HEK293T (cell line): ENCODE data around the gene CHRNA7.

Experiments used
- CTCF ChIA-PET: fragments of 350-600 bp; formaldehyde crosslinking; extraction: SDS; loops from one replicate; lab custom pipeline; 2021; ENCODE audit warnings: antibody characterized with exemption, inconsistent platforms; lab: Yijun Ruan, JAX
- POLR2A ChIA-PET: fragments of 350-600 bp; formaldehyde crosslinking; extraction: SDS; loops from one replicate; lab custom pipeline; 2020; ENCODE audit warnings: antibody characterized with exemption, inconsistent platforms; lab: Yijun Ruan, JAX
- DNase-seq: peaks from one replicate; pipeline ENCODE4 v3.0.0; 2012; ENCODE audit warnings: mixed read lengths; ENCODE audit errors: extremely low spot score
- ARNT ChIP-seq: fragments of 450-650 bp; IDR thresholded peaks from 2 replicates; pipeline ENCODE4 v1.6.1; 2017; ENCODE audit warnings: mild to moderate bottlenecking
- BHLHE40 ChIP-seq: fragments of 450-650 bp; IDR thresholded peaks from 2 replicates; pipeline ENCODE4 v1.6.1; 2016; ENCODE audit warnings: mild to moderate bottlenecking, moderate library complexity, borderline replicate concordance
- CTBP1 ChIP-seq: fragments of 450-650 bp; IDR thresholded peaks from 2 replicates; pipeline ENCODE4 v1.6.1; 2016; ENCODE audit warnings: borderline replicate concordance
- ELF4 ChIP-seq: fragments of 450-650 bp; IDR thresholded peaks from 2 replicates; pipeline ENCODE4 v1.6.1; 2017; ENCODE audit warnings: antibody characterized with exemption
- FOXA1 ChIP-seq: fragments of 450-650 bp; IDR thresholded peaks from 2 replicates; pipeline ENCODE4 v1.6.1; 2016; ENCODE audit warnings: mild to moderate bottlenecking
- FOXK2 ChIP-seq: fragments of 450-650 bp; IDR thresholded peaks from 2 replicates; pipeline ENCODE4 v1.6.1; 2016; ENCODE audit warnings: mild to moderate bottlenecking
- FOXM1 ChIP-seq: fragments of 450-650 bp; IDR thresholded peaks from 2 replicates; pipeline ENCODE4 v1.6.1; 2017; ENCODE audit warnings: mild to moderate bottlenecking, borderline replicate concordance
- HDGF ChIP-seq: fragments of 450-650 bp; IDR thresholded peaks from 2 replicates; pipeline ENCODE4 v1.6.1; 2017; ENCODE audit warnings: antibody characterized with exemption, borderline replicate concordance
- L3MBTL2 ChIP-seq: fragments of 450-650 bp; conservative IDR thresholded peaks from 2 replicates; pipeline ENCODE4 v1.6.1; 2016; ENCODE audit warnings: mild to moderate bottlenecking
- LEF1 ChIP-seq: fragments of 450-650 bp; IDR thresholded peaks from 2 replicates; pipeline ENCODE4 v1.6.1; 2017; ENCODE audit warnings: mild to moderate bottlenecking, borderline replicate concordance
- NFRKB ChIP-seq: fragments of 450-650 bp; IDR thresholded peaks from 2 replicates; pipeline ENCODE4 v1.6.1; 2016; ENCODE audit warnings: mild to moderate bottlenecking, moderate library complexity
- PKNOX1 ChIP-seq: fragments of 450-650 bp; IDR thresholded peaks from 2 replicates; pipeline ENCODE4 v1.6.1; 2016
- SP1 ChIP-seq: fragments of 450-650 bp; IDR thresholded peaks from 2 replicates; pipeline ENCODE4 v1.6.1; 2017
- SUZ12 ChIP-seq: fragments of 450-650 bp; IDR thresholded peaks from 2 replicates; pipeline ENCODE4 v1.6.1; 2016; ENCODE audit warnings: mild to moderate bottlenecking
- TARDBP ChIP-seq: fragments of 450-650 bp; IDR thresholded peaks from 2 replicates; pipeline ENCODE4 v1.6.1; 2016
- ZNF384 ChIP-seq: fragments of 450-650 bp; IDR thresholded peaks from 2 replicates; pipeline ENCODE4 v1.6.1; 2016

CHRNA7 gene

GRCh38 chr15:32067115-32067514 is 36.8 kb downstream of the CHRNA7 start:
- no peak for DNase-seq
- ChIA-PET CTCF (no interaction called here), POLR2A (no interaction called here)
- TF ChIP-seq FOXM1: no peak
- no peak for TF ChIP-seq CTBP1
- no peak for TF ChIP-seq NFRKB
- no peak for TF ChIP-seq FOXK2
- TF ChIP-seq LEF1: no peak
- TF ChIP-seq FOXA1: no peak
- no peak for TF ChIP-seq ARNT
- no peak for TF ChIP-seq TARDBP

- POLR2A ChIA-PET: no interaction called here
- TF ChIP-seq FOXA1: no peak
- no peak for TF ChIP-seq PKNOX1
- no peak for DNase-seq
- CTCF ChIA-PET: no interaction called here
These were observed 59.6 kb downstream of the CHRNA7 start for GRCh38 chr15:32089851-32090359.

- ChIA-PET CTCF (no interaction called here), POLR2A (no interaction called here)
- no peak for DNase-seq
- TF ChIP-seq TARDBP (no peak), CTBP1 (no peak), FOXK2 (no peak), LEF1 (no peak), L3MBTL2 (no peak), HDGF (no peak)
These were observed 61.4 kb downstream of the CHRNA7 start for GRCh38 chr15:32091505-32092380.

- ChIA-PET POLR2A (no interaction called here), CTCF (no interaction called here)
- DNase-seq: no peak
- no peak for TF ChIP-seq ELF4
- TF ChIP-seq SP1: no peak
- TF ChIP-seq FOXK2: no peak
- no peak for TF ChIP-seq FOXA1
- TF ChIP-seq TARDBP: no peak
- no peak for TF ChIP-seq LEF1
- no peak for TF ChIP-seq ZNF384
- no peak for TF ChIP-seq CTBP1
- TF ChIP-seq FOXM1: no peak
- TF ChIP-seq SUZ12: no peak
- TF ChIP-seq BHLHE40: no peak
- TF ChIP-seq L3MBTL2: no peak
- no peak for TF ChIP-seq NFRKB
- no peak for TF ChIP-seq ARNT
- no peak for TF ChIP-seq PKNOX1
- TF ChIP-seq HDGF: no peak
These were observed 65.9 kb downstream of the CHRNA7 start for GRCh38 chr15:32096213-32096612.

GRCh38 chr15:32096916-32097617 is 66.8 kb downstream of the CHRNA7 start:
- CTCF ChIA-PET: no interaction called here
- no peak for DNase-seq
- TF ChIP-seq SUZ12 (no peak), ARNT (no peak), NFRKB (no peak), FOXM1 (no peak), TARDBP (no peak), PKNOX1 (no peak), SP1 (no peak), ELF4 (no peak), HDGF (no peak), FOXA1 (no peak), FOXK2 (no peak), LEF1 (no peak), CTBP1 (no peak), L3MBTL2 (no peak), ZNF384 (no peak), BHLHE40 (no peak)
- POLR2A ChIA-PET: no interaction called here

- TF ChIP-seq HDGF (no peak), FOXK2 (no peak), TARDBP (no peak), NFRKB (no peak), ELF4 (no peak), LEF1 (no peak), L3MBTL2 (no peak), CTBP1 (no peak), SUZ12 (no peak)
- CTCF ChIA-PET: no interaction called here
- POLR2A ChIA-PET: no interaction called here
- DNase-seq: no peak
These were observed 67.7 kb downstream of the CHRNA7 start for GRCh38 chr15:32098033-32098432.
